GM19455 (cell line): Measurements from ENCODE around the gene RS1.

Experiments used
- ATAC-seq: cut with Tn5 transposase; IDR thresholded peaks from one replicate; pipeline ENCODE4 v1.9.1; 2021; ENCODE audit not compliant: unreplicated experiment

Gene RS1

GRCh38 chrX:18668071-18668835 lies 3.7 kb downstream of the RS1 start:
- no peak for ATAC-seq

GRCh38 chrX:18666614-18667013 lies 5.3 kb downstream of the RS1 start:
- ATAC-seq: no peak

- ATAC-seq: no peak
Measured at GRCh38 chrX:18664947-18665346, 7.0 kb downstream of the RS1 start.

- no peak for ATAC-seq
Measured at GRCh38 chrX:18661273-18661672, 10.6 kb downstream of the RS1 start.

GRCh38 chrX:18654875-18655836 lies 16.8 kb downstream of the RS1 start:
- no peak for ATAC-seq

- ATAC-seq: no peak
Measured at GRCh38 chrX:18652636-18653035, 19.3 kb downstream of the RS1 start.

GRCh38 chrX:18650662-18651061 lies 21.2 kb downstream of the RS1 start:
- ATAC-seq: no peak

GRCh38 chrX:18649498-18649951 lies 22.4 kb downstream of the RS1 start:
- ATAC-seq: no peak

- no peak for ATAC-seq
Measured at GRCh38 chrX:18647621-18648020, 24.3 kb downstream of the RS1 start.

GRCh38 chrX:18643853-18644252 lies 28.1 kb downstream of the RS1 start:
- no peak for ATAC-seq

GRCh38 chrX:18643243-18643642 lies 28.7 kb downstream of the RS1 start:
- ATAC-seq: no peak

- no peak for ATAC-seq
Measured at GRCh38 chrX:18640686-18641085, 31.2 kb downstream of the RS1 start.

- no peak for ATAC-seq
Measured at GRCh38 chrX:18639280-18639679, 32.6 kb downstream of the RS1 start.

- no peak for ATAC-seq
Measured at GRCh38 chrX:18638398-18638797, 33.5 kb downstream of the RS1 start.

- ATAC-seq: no peak
Measured at GRCh38 chrX:18630934-18631333, 41.0 kb downstream of the RS1 start.

- ATAC-seq: no peak
Measured at GRCh38 chrX:18624599-18624998, 47.3 kb downstream of the RS1 start.

- ATAC-seq: no peak
Measured at GRCh38 chrX:18620349-18620748, 51.6 kb downstream of the RS1 start.

GRCh38 chrX:18619288-18619687 lies 52.6 kb downstream of the RS1 start:
- ATAC-seq: no peak

GRCh38 chrX:18617407-18617750 lies 54.5 kb downstream of the RS1 start:
- no peak for ATAC-seq

- ATAC-seq: no peak
Measured at GRCh38 chrX:18616688-18617406, 55.1 kb downstream of the RS1 start.

- no peak for ATAC-seq
Measured at GRCh38 chrX:18613930-18614639, 57.8 kb downstream of the RS1 start.
